Neural cell (in vitro differentiated cells): ENCODE measurements around the gene SH3RF3. TPM values are rescaled to one million over a fixed set of nuclear protein-coding genes. Genes with fewer than 3 reads are reported as not detected.

Experiments
- H2AFZ ChIP-seq: fragments of 200-600, 300-800 bp; sonication (generic), shearing (Covaris generic); 2 replicates; pipeline ENCODE4 v1.6.0; 2014; ENCODE audit warnings: low read depth, mild to moderate bottlenecking, antibody characterized with exemption, low read length, moderate library complexity
- H3F3A ChIP-seq: fragments of 200-600 bp; shearing (Covaris generic); 2 replicates; pipeline ENCODE4 v1.6.1; 2016; ENCODE audit warnings: mild to moderate bottlenecking, moderate library complexity, mixed read lengths, antibody characterized with exemption, low read length; ENCODE audit not compliant: insufficient read depth, poor library complexity, severe bottlenecking
- H3K27ac ChIP-seq: fragments of 200-600, 300-800 bp; sonication (generic), shearing (Covaris generic); 2 replicates; pipeline ENCODE4 v1.5.1; 2014; ENCODE audit warnings: mild to moderate bottlenecking, low read length, moderate library complexity
- H3K27me3 ChIP-seq: fragments of 300-800, 200-600 bp; sonication (generic), shearing (Covaris generic); 2 replicates; pipeline ENCODE4 v1.6.0; 2014; ENCODE audit warnings: mild to moderate bottlenecking, low read depth, low read length, moderate library complexity; ENCODE audit not compliant: insufficient read depth
- H3K36me3 ChIP-seq: fragments of 300-800, 200-600 bp; sonication (generic), shearing (Covaris generic); 2 replicates; pipeline ENCODE4 v1.5.1; 2014; ENCODE audit warnings: mild to moderate bottlenecking, antibody characterized with exemption, low read length, moderate library complexity; ENCODE audit not compliant: insufficient read depth
- H3K4me2 ChIP-seq: fragments of 300-800, 200-600 bp; sonication (generic), shearing (Covaris generic); 2 replicates; pipeline ENCODE4 v1.6.0; 2014; ENCODE audit warnings: mild to moderate bottlenecking, low read length
- H3K4me3 ChIP-seq: fragments of 300-800, 200-600 bp; sonication (generic), shearing (Covaris generic); 2 replicates; pipeline ENCODE4 v1.5.1; 2014; ENCODE audit warnings: mild to moderate bottlenecking, low read length, moderate library complexity
- H3K79me2 ChIP-seq: fragments of 200-600 bp; shearing (Covaris generic); replicated peaks from 2 replicates; pipeline ENCODE4 v1.6.0; 2014; ENCODE audit warnings: mild to moderate bottlenecking, low read length, moderate library complexity; ENCODE audit not compliant: insufficient read depth
- H3K9ac ChIP-seq: fragments of 300-800, 200-600 bp; sonication (generic), shearing (Covaris generic); 2 replicates; pipeline ENCODE4 v1.6.1; 2016; ENCODE audit warnings: mild to moderate bottlenecking, low read length, mixed read lengths
- H3K9me2 ChIP-seq: fragments of 200-600 bp; shearing (Covaris generic); 2 replicates; pipeline ENCODE4 v1.6.1; 2016; ENCODE audit warnings: mild to moderate bottlenecking, low read length, mixed read lengths; ENCODE audit not compliant: insufficient read depth
- H3K9me3 ChIP-seq: fragments of 200-600, 300-800 bp; sonication (generic), shearing (Covaris generic); 2 replicates; pipeline ENCODE4 v1.6.1; 2016; ENCODE audit warnings: mild to moderate bottlenecking, mixed run types, low read length, moderate library complexity, mixed read lengths
- H4K20me1 ChIP-seq: fragments of 200-600 bp; shearing (Covaris generic); 2 replicates; pipeline ENCODE4 v1.6.1; 2016; ENCODE audit warnings: mild to moderate bottlenecking, mixed run types; ENCODE audit not compliant: insufficient read depth
- CTCF ChIP-seq: fragments of 450-650 bp; IDR thresholded peaks from 2 replicates; pipeline ENCODE4 v1.5.1; 2014; ENCODE audit warnings: antibody characterized with exemption, mild to moderate bottlenecking, moderate library complexity; ENCODE audit not compliant: poor library complexity, severe bottlenecking
- EP300 ChIP-seq: fragments of 450-650 bp; conservative IDR thresholded peaks from 2 replicates; pipeline ENCODE4 v1.6.1; 2014; ENCODE audit warnings: antibody characterized with exemption, mild to moderate bottlenecking, moderate library complexity; ENCODE audit not compliant: poor library complexity, severe bottlenecking
- EZH2 ChIP-seq: fragments of 200-600, 300-800 bp; shearing (Covaris generic), sonication (generic); IDR thresholded peaks from 2 replicates; pipeline ENCODE4 v1.6.1; 2014; ENCODE audit warnings: antibody characterized with exemption, low read length, borderline replicate concordance, mild to moderate bottlenecking; ENCODE audit not compliant: insufficient read depth, poor library complexity, severe bottlenecking
- MXI1 ChIP-seq: fragments of 450-650 bp; conservative IDR thresholded peaks from 2 replicates; pipeline ENCODE4 v1.6.1; 2014; ENCODE audit warnings: antibody characterized with exemption, mild to moderate bottlenecking; ENCODE audit not compliant: poor library complexity, severe bottlenecking
- POLR2AphosphoS5 ChIP-seq: IDR thresholded peaks from 2 replicates; pipeline ENCODE4 v1.6.1; 2012
- RAD21 ChIP-seq: fragments of 450-650 bp; conservative IDR thresholded peaks from 2 replicates; pipeline ENCODE4 v1.6.1; 2014; ENCODE audit warnings: antibody characterized with exemption, mild to moderate bottlenecking, moderate library complexity
- REST ChIP-seq: IDR thresholded peaks from 2 replicates; pipeline ENCODE4 v1.6.1; 2012; ENCODE audit warnings: borderline replicate concordance
- SMC3 ChIP-seq: fragments of 450-650 bp; conservative IDR thresholded peaks from 2 replicates; pipeline ENCODE4 v1.6.1; 2014; ENCODE audit warnings: antibody characterized with exemption, mild to moderate bottlenecking, moderate library complexity; ENCODE audit not compliant: poor library complexity
- TAF1 ChIP-seq: IDR thresholded peaks from 2 replicates; pipeline ENCODE4 v1.6.1; 2012; ENCODE audit warnings: low read depth
- polyA plus RNA-seq: library from polyadenylated mRNA; depleted of rRNA; stranded (reverse); fragments of >200 nt; gene quantifications from 2 replicates; pipeline ENCODE4 v1.2.3, GENCODE V29; 2014

Gene SH3RF3
- polyA plus RNA-seq, 1 donor from 2014 or later = 0.53 TPM

GRCh38 chr2:109201465-109202327 lies 72.7 kb downstream of the SH3RF3 start:
- Histone ChIP-seq H3K27ac (no peak overlapping the region), H3K36me3 (no peaks in the 10 kb centered on the region), H3K9me2 (no peaks in the 10 kb centered on the region), H4K20me1 (no peaks in the 10 kb centered on the region), H3K4me3 (no peak overlapping the region), H3K9ac (no peak overlapping the region), H3K79me2 (no peaks in the 10 kb centered on the region), H3F3A (no peaks in the 10 kb centered on the region), H2AFZ (no peak overlapping the region), H3K4me2 (no peak overlapping the region), H3K9me3 (no peaks in the 10 kb centered on the region), H3K27me3 (no peaks in the 10 kb centered on the region)
- TF ChIP-seq EP300 (no peak), TAF1 (no peak), POLR2AphosphoS5 (no peak), MXI1 (no peak), EZH2 (no peak), REST (no peak), RAD21 (no peak), CTCF (no peak), SMC3 (no peak)

GRCh38 chr2:109202486-109202885 lies 73.5 kb downstream of the SH3RF3 start:
- Histone ChIP-seq H3K9me3 (no peaks in the 10 kb centered on the region), H2AFZ (no peak overlapping the region), H4K20me1 (no peaks in the 10 kb centered on the region), H3K79me2 (no peaks in the 10 kb centered on the region), H3K4me3 (no peak overlapping the region), H3K27me3 (no peaks in the 10 kb centered on the region), H3K36me3 (no peaks in the 10 kb centered on the region), H3K27ac (no peak overlapping the region), H3F3A (no peaks in the 10 kb centered on the region), H3K9me2 (no peaks in the 10 kb centered on the region), H3K9ac (no peak overlapping the region), H3K4me2 (no peak overlapping the region)
- TF ChIP-seq TAF1 (no peak), RAD21 (no peak), CTCF (no peak), POLR2AphosphoS5 (no peak), MXI1 (no peak), EP300 (no peak), EZH2 (no peak), SMC3 (no peak), REST (no peak)
